HepG2 (cell line): ENCODE results near the gene CDC27. TPM values are rescaled to one million over a fixed set of nuclear protein-coding genes. Genes with fewer than 3 reads are reported as not detected.

Source experiments
- ATAC-seq: fragments of 200-7000 bp; cut with Tn5 transposase; 3 replicates; pipeline ENCODE4 v1.9.1; 2020; ENCODE audit warnings: mild to moderate bottlenecking, moderate library complexity
- BruUV-seq: library from RNA; stranded (reverse); fragments of 400-500 nt; replicated peaks from 2 replicates; lab custom pipeline; 2021; lab: Mats Ljungman, UMichigan
- CTCF ChIA-PET: fragments of 300-600 bp; formaldehyde crosslinking; extraction: SDS; loops from one replicate; lab custom pipeline; 2021; ENCODE audit warnings: low total read pairs, inconsistent platforms, low intra/inter-chr PET ratio; lab: Yijun Ruan, JAX
- POLR2A ChIA-PET: fragments of 350-600 bp; sonication (Branson Sonifier 250); formaldehyde crosslinking; loops from one replicate; lab custom pipeline; 2020; ENCODE audit warnings: antibody characterized with exemption, inconsistent platforms; lab: Yijun Ruan, JAX
- DNase-seq: peaks from one replicate; pipeline ENCODE4 v3.0.0-alpha.2; 2015; ENCODE audit warnings: low spot score
- FAIRE-seq: peaks from 3 replicates; lab custom pipeline; 2011; peaks lifted over from hg19 to GRCh38; lab: Jason Lieb, UNC
- H2AFZ ChIP-seq: one replicate; pipeline ENCODE4 v1.6.1; 2011; ENCODE audit warnings: low read length, inconsistent platforms
- H3K27ac ChIP-seq: fragments of 300-600 bp; 3 replicates; pipeline ENCODE4 v1.8.0; 2011; ENCODE audit warnings: mixed run types, mild to moderate bottlenecking, mixed read lengths, low read length, inconsistent platforms; ENCODE audit not compliant: insufficient read depth; ENCODE audit errors: extremely low read length
- H3K27me3 ChIP-seq, 2 experiments: fragments of 200-600 bp in 1 of 2; 2 replicates in 1 of 2; 3 replicates in 1 of 2; pipeline versions ENCODE4 v1.6.0 to v1.8.0; 2011; ENCODE audit warnings: low read length in 2 of 2, mild to moderate bottlenecking in 2 of 2, moderate library complexity in 2 of 2, inconsistent platforms in 1 of 2; ENCODE audit not compliant: insufficient read depth in 2 of 2, control insufficient read depth in 1 of 2
- H3K36me3 ChIP-seq, 2 experiments: fragments of 200-600 bp in 1 of 2; replicated peaks in 1 of 2; 2 replicates in 1 of 2; 3 replicates in 1 of 2; pipeline versions ENCODE4 v1.5.1 to v1.8.0; 2011; ENCODE audit warnings: low read length in 2 of 2, inconsistent platforms in 1 of 2; ENCODE audit not compliant: insufficient read depth in 2 of 2, control insufficient read depth in 1 of 2
- H3K4me1 ChIP-seq: 2 replicates; pipeline ENCODE4 v1.5.1; 2012; ENCODE audit warnings: low read length, inconsistent platforms; ENCODE audit not compliant: insufficient read depth
- H3K4me2 ChIP-seq: 2 replicates; pipeline ENCODE4 v1.6.0; 2011; ENCODE audit warnings: low read depth, low read length, inconsistent platforms
- H3K4me3 ChIP-seq, 3 experiments: fragments of 200-600 bp in 1 of 3; sonication (generic), shearing (Covaris generic) in 1 of 3; replicated peaks in 1 of 3; 2 replicates each; pipeline ENCODE4 v1.5.1; 2011 to 2016; ENCODE audit warnings: low read length in 3 of 3, inconsistent platforms in 2 of 3, low read depth in 2 of 3, mild to moderate bottlenecking in 2 of 3, control low read depth in 1 of 3, mixed read lengths in 1 of 3; ENCODE audit not compliant: insufficient read depth in 1 of 3
- H3K79me2 ChIP-seq: one replicate; pipeline ENCODE4 v1.6.1; 2011; ENCODE audit warnings: low read length, inconsistent platforms; ENCODE audit not compliant: insufficient read depth
- H3K9ac ChIP-seq: 2 replicates; pipeline ENCODE4 v1.6.0; 2011; ENCODE audit warnings: mild to moderate bottlenecking, low read depth, low read length, inconsistent platforms; ENCODE audit not compliant: insufficient read depth
- H3K9me3 ChIP-seq: 2 replicates; pipeline ENCODE4 v1.5.1; 2012; ENCODE audit warnings: mild to moderate bottlenecking, low read length
- H4K20me1 ChIP-seq: 2 replicates; pipeline ENCODE4 v1.6.0; 2011; ENCODE audit warnings: inconsistent platforms, mild to moderate bottlenecking, low read length, moderate library complexity; ENCODE audit not compliant: insufficient read depth
- BCLAF1 ChIP-seq: fragments of 450-650 bp; IDR thresholded peaks from 2 replicates; pipeline ENCODE4 v1.6.1; 2017; ENCODE audit warnings: mild to moderate bottlenecking
- GATAD2A ChIP-seq: IDR thresholded peaks from 2 replicates; pipeline ENCODE4 v1.6.1; 2016
- GTF3A ChIP-seq: sonication (generic); formaldehyde crosslinking; conservative IDR thresholded peaks from 2 replicates; pipeline ENCODE4 v1.4.0; 2020; ENCODE audit warnings: mild to moderate bottlenecking, missing genetic modification reagents
- HMGXB3 ChIP-seq: sonication (generic); formaldehyde crosslinking; IDR thresholded peaks from 2 replicates; pipeline ENCODE4 v1.4.0; 2020; ENCODE audit warnings: missing genetic modification reagents, borderline replicate concordance
- HNF4A ChIP-seq: sonication (generic); formaldehyde crosslinking; IDR thresholded peaks from 2 replicates; pipeline ENCODE4 v1.4.0; 2020; ENCODE audit warnings: missing genetic modification reagents
- HOXA7 ChIP-seq: sonication (generic); formaldehyde crosslinking; IDR thresholded peaks from 2 replicates; pipeline ENCODE4 v1.8.1; 2022; ENCODE audit warnings: mild to moderate bottlenecking, missing genetic modification reagents, moderate library complexity
- LBX2 ChIP-seq: sonication (generic); formaldehyde crosslinking; IDR thresholded peaks from 2 replicates; pipeline ENCODE4 v1.5.0; 2020; ENCODE audit warnings: missing genetic modification reagents, mild to moderate bottlenecking, borderline replicate concordance
- MAX ChIP-seq: IDR thresholded peaks from 2 replicates; pipeline ENCODE4 v1.6.1; 2012; ENCODE audit warnings: inconsistent platforms
- MTA1 ChIP-seq: sonication (generic); formaldehyde crosslinking; IDR thresholded peaks from 2 replicates; pipeline ENCODE4 v1.4.0; 2020; ENCODE audit warnings: missing genetic modification reagents, mild to moderate bottlenecking, borderline replicate concordance
- NR0B2 ChIP-seq: sonication (generic); formaldehyde crosslinking; IDR thresholded peaks from 2 replicates; pipeline ENCODE4 v1.4.0; 2020; ENCODE audit warnings: mild to moderate bottlenecking, missing genetic modification reagents
- SKI ChIP-seq: fragments of 450-650 bp; IDR thresholded peaks from one replicate; pipeline ENCODE4 v1.6.1; 2018; ENCODE audit warnings: mild to moderate bottlenecking; ENCODE audit not compliant: partially characterized antibody
- ZBTB20 ChIP-seq: sonication (generic); formaldehyde crosslinking; IDR thresholded peaks from 2 replicates; pipeline ENCODE4 v1.8.1; 2023; ENCODE audit warnings: missing genetic modification reagents, low read depth, mild to moderate bottlenecking, borderline replicate concordance
- ZNF121 ChIP-seq: sonication (generic); formaldehyde crosslinking; IDR thresholded peaks from 2 replicates; pipeline ENCODE4 v1.5.0; 2020; ENCODE audit warnings: mild to moderate bottlenecking, missing genetic modification reagents
- ZNF234 ChIP-seq: sonication (generic); formaldehyde crosslinking; conservative IDR thresholded peaks from 2 replicates; pipeline ENCODE4 v1.5.1; 2020; ENCODE audit warnings: mild to moderate bottlenecking, missing genetic modification reagents
- ZNF263 ChIP-seq: sonication (generic); formaldehyde crosslinking; IDR thresholded peaks from 2 replicates; pipeline ENCODE4 v1.4.0; 2020; ENCODE audit warnings: missing genetic modification reagents
- ZNF605 ChIP-seq: sonication (generic); formaldehyde crosslinking; IDR thresholded peaks from 2 replicates; pipeline ENCODE4 v1.8.0; 2022; ENCODE audit warnings: mild to moderate bottlenecking, missing genetic modification reagents
- WGBS: methylation state at CpG from one replicate; pipeline ENCODE4 v1.1.6; 2017; ENCODE audit warnings: low lambda C conversion rate; 5-methylcytosine and 5-hydroxymethylcytosine counted together
- in situ Hi-C: cut with HindIII; loops from 2 replicates; pipeline ENCODE4 v1.10.0; 2017; ENCODE audit warnings: low pct_unique_long_range_greater_than_20kb; ENCODE audit not compliant: extremely low pct_ligation_motif_present
- intact Hi-C: fragments of 100-400 bp; cut with micrococcal nuclease; formaldehyde crosslinking; loops from one replicate; pipeline ENCODE4 v1.10.0; 2022; ENCODE audit not compliant: unreplicated experiment
- polyA plus RNA-seq, 8 experiments: library from polyadenylated mRNA; depleted of rRNA in 3 of 8; stranded (reverse) in 7 of 8; unstranded in 1 of 8; fragments of >200 nt; fragmentation: Illumina TruSeq in 4 of 8; extraction: Trizol in 4 of 8; gene quantifications; 2 replicates each; pipeline versions ENCODE4 v1.2.1 to v1.2.3, GENCODE V29; 2011 to 2016; ENCODE audit warnings: low read depth in 4 of 8, missing spikeins in 1 of 8, mixed read lengths in 1 of 8; ENCODE audit not compliant: insufficient read depth in 1 of 8
- total RNA-seq, 5 experiments: library from RNA; depleted of rRNA; stranded (reverse); fragments of >200 nt; fragmentation: Illumina TruSeq; extraction: Trizol; gene quantifications; 2 replicates each; pipeline ENCODE4 v1.2.3, GENCODE V29; 2016; ENCODE audit warnings: low read depth in 1 of 5

Gene CDC27
- total and polyA plus RNA-seq, 2 of the 13 experiments (the other 11 are each of a cell fraction or from before 2014, with no cell fraction given), result 80.7 to 102 TPM

- Histone ChIP-seq H2AFZ (peak overlapping the region; percentile 39), H3K4me3 (peak overlapping the region; percentile 77 to 91 (median 88)), H3K4me2 (peak overlapping the region; percentile 91), H3K36me3 (0 out of 5 replicates have a peak, but pooled peaks cover 0 to 3% of the 10 kb centered on the region in 2 experiments), H3K79me2 (peaks cover 8% of the 10 kb centered on the region), H3K9ac (peak overlapping the region; percentile 82), H4K20me1 (no peaks in the 10 kb centered on the region), H3K27me3 (no peaks in the 10 kb centered on the region; a peak in 1 of 5 replicates), H3K27ac (peak overlapping the region; percentile 31), H3K9me3 (no peaks in the 10 kb centered on the region), H3K4me1 (peaks cover 21% of the 10 kb centered on the region)
- CTCF ChIA-PET, result no interaction called here
- BruUV-seq, result TSS peak; percentile 67
- FAIRE-seq (no peak), DNase-seq (no peak), ATAC-seq (peak; percentile 40)
- WGBS, result 7% methylated on average over 13 of the region's 22 CpGs
- POLR2A ChIA-PET, result interaction anchor here (1.3 kb wide), 1 partner anchor 32 kb away, joined by 4 read pairs; no protein-coding TSS in a partner anchor
- intact Hi-C loops (no loop called here), in situ Hi-C loops (no loop called here)
- TF ChIP-seq LBX2 (CRISPR knock-in tag), result 0 out of 2 replicates have a peak, but pooled peaks have one; percentile 1
- TF ChIP-seq SKI, result no peak
- no peak for TF ChIP-seq MTA1 (CRISPR knock-in tag)
- peak; percentile 4; the same call in 1 of the 2 replicates for TF ChIP-seq MAX
- TF ChIP-seq ZNF263, result peak; percentile 71
- TF ChIP-seq HOXA7, result no peak
- TF ChIP-seq NR0B2 (CRISPR knock-in tag), result 0 out of 2 replicates have a peak, but pooled peaks have one; percentile 21
- 0 out of 2 replicates have a peak, but pooled peaks have one; percentile 14 for TF ChIP-seq GATAD2A
- TF ChIP-seq ZNF605 (CRISPR knock-in tag), result peak; percentile 3; the same call in 1 of the 2 replicates
- TF ChIP-seq GTF3A, result no peak
- peak; percentile 56; the same call in 1 of the 2 replicates for TF ChIP-seq ZNF121
- TF ChIP-seq ZNF234 (CRISPR knock-in tag), result 0 out of 2 replicates have a peak, but pooled peaks have one; percentile 31
- TF ChIP-seq BCLAF1, result no peak
- peak; percentile 43; the same call in 1 of the 2 replicates for TF ChIP-seq HNF4A (CRISPR knock-in tag)
- 0 out of 2 replicates have a peak, but pooled peaks have one; percentile 1 for TF ChIP-seq HMGXB3 (CRISPR knock-in tag)
- TF ChIP-seq ZBTB20 (CRISPR knock-in tag), result peak; percentile 18; the same call in 1 of the 2 replicates
These were observed 89.6 kb downstream of the CDC27 start for GRCh38 chr17:47099451-47099986.
